Measurements from ENCODE around the gene SWI5. TPM values are rescaled to one million over a fixed set of nuclear protein-coding genes. Genes with fewer than 3 reads are reported as not detected.
A peak's percentile ranks its signal among the peaks of the same experiment; 100 is the strongest.

Gene SWI5
- total RNA-seq, 4 donors from 2014 or later = 7.8 to 20.8 (median 20.8) TPM; not detected in 1

- TF ChIP-seq POLR2AphosphoS5 (IDR thresholded peaks at IDR 0.05) (no peak), EP300 (IDR thresholded peaks at IDR 0.05; ENCODE audit: low read depth) (no peak), POLR2A (IDR thresholded peaks at IDR 0.05) (no peak)
- TF ChIP-seq, protein P1, sequence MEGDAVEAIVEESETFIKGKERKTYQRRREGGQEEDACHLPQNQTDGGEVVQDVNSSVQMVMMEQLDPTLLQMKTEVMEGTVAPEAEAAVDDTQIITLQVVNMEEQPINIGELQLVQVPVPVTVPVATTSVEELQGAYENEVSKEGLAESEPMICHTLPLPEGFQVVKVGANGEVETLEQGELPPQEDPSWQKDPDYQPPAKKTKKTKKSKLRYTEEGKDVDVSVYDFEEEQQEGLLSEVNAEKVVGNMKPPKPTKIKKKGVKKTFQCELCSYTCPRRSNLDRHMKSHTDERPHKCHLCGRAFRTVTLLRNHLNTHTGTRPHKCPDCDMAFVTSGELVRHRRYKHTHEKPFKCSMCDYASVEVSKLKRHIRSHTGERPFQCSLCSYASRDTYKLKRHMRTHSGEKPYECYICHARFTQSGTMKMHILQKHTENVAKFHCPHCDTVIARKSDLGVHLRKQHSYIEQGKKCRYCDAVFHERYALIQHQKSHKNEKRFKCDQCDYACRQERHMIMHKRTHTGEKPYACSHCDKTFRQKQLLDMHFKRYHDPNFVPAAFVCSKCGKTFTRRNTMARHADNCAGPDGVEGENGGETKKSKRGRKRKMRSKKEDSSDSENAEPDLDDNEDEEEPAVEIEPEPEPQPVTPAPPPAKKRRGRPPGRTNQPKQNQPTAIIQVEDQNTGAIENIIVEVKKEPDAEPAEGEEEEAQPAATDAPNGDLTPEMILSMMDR (IDR thresholded peaks at IDR 0.05) = no peak
- intact Hi-C loops (cut with DNase I; ENCODE audit: low total_unique reads) = no loop called here
- no peaks in the 10 kb centered on the region for H3K9me3 ChIP-seq
- no peaks in the 10 kb centered on the region for H3K27me3 ChIP-seq
- no peak overlapping the region for H3K27ac ChIP-seq
- DNase-seq = no peak
- H3K36me3 ChIP-seq = peaks cover 0 to 17% (median 9%) of the 10 kb centered on the region in 4 donors
- no peak overlapping the region for H3K4me3 ChIP-seq
- peaks cover 0 to 15% (median 13%) of the 10 kb centered on the region in 4 donors for H3K4me1 ChIP-seq
- in situ Hi-C loops (cut with MboI; ENCODE audit: low pct_ligation_motif_present in 1 of 4, low pct_unique_long_range_greater_than_20kb in 1 of 4, low sequenced_read_pairs in 3 of 4) = no loop called here
- WGBS, 2 donors (ENCODE audit: low coverage in 1 of 2) = 85 to 100% methylated on average over 1 to 3 of the region's 3 CpGs
These were observed 5.0 kb upstream of the SWI5 start for GRCh38 chr9:128271112-128271511.

- Histone ChIP-seq H3K27ac (no peak overlapping the region), H3K4me3 (no peak overlapping the region), H3K27me3 (no peaks in the 10 kb centered on the region), H3K4me1 (peaks cover 0 to 15% (median 14%) of the 10 kb centered on the region in 4 donors), H3K36me3 (peaks cover 0 to 16% (median 9%) of the 10 kb centered on the region in 4 donors), H3K9me3 (no peaks in the 10 kb centered on the region)
- 70 to 78% methylated on average over 3 to 5 of the region's 5 CpGs for WGBS, 2 donors (ENCODE audit: low coverage in 1 of 2)
- no peak for DNase-seq
- TF ChIP-seq POLR2AphosphoS5 (IDR thresholded peaks at IDR 0.05) (no peak), POLR2A (IDR thresholded peaks at IDR 0.05) (no peak), EP300 (IDR thresholded peaks at IDR 0.05; ENCODE audit: low read depth) (no peak)
- TF ChIP-seq, protein P1 (IDR thresholded peaks at IDR 0.05) = no peak
- intact Hi-C loops (cut with DNase I; ENCODE audit: low total_unique reads) (no loop called here), in situ Hi-C loops (cut with MboI; ENCODE audit: low pct_ligation_motif_present in 1 of 4, low pct_unique_long_range_greater_than_20kb in 1 of 4, low sequenced_read_pairs in 3 of 4) (no loop called here)
These were observed 4.6 kb upstream of the SWI5 start for GRCh38 chr9:128271512-128271911.

DNA sequence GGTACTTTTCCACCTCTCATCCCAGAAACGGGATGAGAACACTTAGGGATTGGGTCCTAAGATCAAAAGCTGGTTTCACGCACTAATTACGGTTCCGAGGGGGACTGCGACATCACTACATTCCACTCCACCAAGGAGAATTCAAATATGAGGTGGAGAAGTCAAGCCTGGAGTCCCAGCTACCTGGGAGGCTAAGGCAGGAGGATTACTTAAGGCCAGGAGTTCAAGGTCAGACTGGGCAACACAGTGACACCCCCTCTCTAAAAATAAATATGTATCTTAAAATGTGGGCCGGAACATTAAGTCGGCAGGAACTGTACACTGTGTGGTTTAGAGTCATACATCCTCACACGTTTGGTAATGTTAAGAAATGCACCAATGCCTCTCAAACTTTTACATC lies 1.8 kb upstream of the SWI5 start:
- no peak for TF ChIP-seq POLR2AphosphoS5 (IDR thresholded peaks at IDR 0.05)
- TF ChIP-seq, protein P1 (IDR thresholded peaks at IDR 0.05) = no peak
- no peak for TF ChIP-seq POLR2A (IDR thresholded peaks at IDR 0.05)
- TF ChIP-seq EP300 (IDR thresholded peaks at IDR 0.05; ENCODE audit: low read depth) = no peak
- Histone ChIP-seq H3K27ac (peak overlapping the region in 1 of 4 donors; percentile 93), H3K27me3 (no peaks in the 10 kb centered on the region), H3K4me1 (peaks cover 10 to 27% (median 25%) of the 10 kb centered on the region in 4 donors), H3K9me3 (no peaks in the 10 kb centered on the region), H3K4me3 (peak overlapping the region in 1 of 4 donors; percentile 93), H3K36me3 (peaks cover 0 to 9% (median 7%) of the 10 kb centered on the region in 4 donors)
- in situ Hi-C loops (cut with MboI; ENCODE audit: low pct_ligation_motif_present in 1 of 4, low pct_unique_long_range_greater_than_20kb in 1 of 4, low sequenced_read_pairs in 3 of 4) = no loop called here
- intact Hi-C loops (cut with DNase I; ENCODE audit: low total_unique reads) = no loop called here
- no peak for DNase-seq
- 72 to 90% methylated on average over 6 to 8 of the region's 8 CpGs for WGBS, 2 donors (ENCODE audit: low coverage in 1 of 2)

DNA sequence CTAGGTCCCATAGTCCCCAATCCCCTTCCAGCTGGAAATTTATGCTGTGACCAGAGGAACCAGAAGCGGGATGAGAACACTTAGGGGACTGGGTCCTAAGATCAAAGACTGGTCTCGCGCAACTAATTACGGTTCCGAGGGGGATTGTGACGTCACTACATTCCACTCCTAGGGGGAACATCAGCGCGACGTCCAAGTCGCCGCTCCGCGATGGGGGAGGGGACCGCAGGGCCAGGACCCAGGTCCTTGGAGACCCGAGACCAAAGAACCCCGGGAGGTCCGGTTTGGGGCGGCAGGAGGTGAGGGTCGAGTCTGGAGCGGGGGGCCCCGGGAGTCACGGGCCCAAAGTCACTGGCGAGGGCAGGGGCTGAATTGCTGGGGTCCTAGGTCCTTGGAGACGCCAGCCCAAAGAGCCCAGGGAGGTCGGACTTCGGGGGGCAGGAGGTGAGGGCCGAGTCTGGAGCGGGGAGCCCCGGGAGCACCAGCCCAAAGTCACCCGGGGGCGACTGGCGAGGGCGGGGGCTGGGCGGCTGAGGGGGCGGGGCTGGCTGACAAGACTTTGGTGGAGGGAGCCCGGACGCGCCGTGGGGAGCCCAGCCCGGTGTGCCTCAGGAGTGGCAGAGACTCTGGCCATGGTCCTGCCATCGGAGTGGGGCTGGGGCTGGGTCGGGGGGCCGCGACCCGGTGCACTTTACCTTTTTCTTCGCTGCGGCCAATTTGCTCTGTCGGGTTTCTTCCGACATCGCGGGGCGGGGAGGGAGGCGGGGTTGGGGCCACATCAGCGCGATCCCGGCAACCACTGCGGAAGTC lies 673 bp upstream of the SWI5 start, which contains the start of gene GOLGA2:
Gene GOLGA2 (minus strand): TSS at position 810 of the 810 bp plus-strand sequence. CDS start 31 bp downstream, at position 779.
- intact Hi-C loops (cut with DNase I; ENCODE audit: low total_unique reads) (no loop called here), in situ Hi-C loops (cut with MboI; ENCODE audit: low pct_ligation_motif_present in 1 of 4, low pct_unique_long_range_greater_than_20kb in 1 of 4, low sequenced_read_pairs in 3 of 4) (no loop called here)
- 3% methylated on average over 51 of the region's 57 CpGs; no CpG with 5 or more reads in 1 of the 2 donors for WGBS, 2 donors (ENCODE audit: low coverage in 1 of 2)

More for the DNA sequence above, 673 bp upstream of the SWI5 start, which contains the start of gene GOLGA2:
- Histone ChIP-seq H3K4me3 (peak within 1 kb of the TSS; percentile 72 to 95 (median 90)), H3K36me3 (peaks cover 0 to 9% (median 7%) of the 10 kb centered on the region in 4 donors), H3K4me1 (peaks cover 10 to 27% (median 25%) of the 10 kb centered on the region in 4 donors), H3K9me3 (no peaks in the 10 kb centered on the region), H3K27me3 (no peaks in the 10 kb centered on the region), H3K27ac (peak within 1 kb of the TSS; percentile 91 to 93 (median 92))
- DNase-seq = peak; percentile 47
- TF ChIP-seq, protein P1 (IDR thresholded peaks at IDR 0.05) = no peak
- no peak for TF ChIP-seq EP300 (IDR thresholded peaks at IDR 0.05; ENCODE audit: low read depth)
- no peak for TF ChIP-seq POLR2AphosphoS5 (IDR thresholded peaks at IDR 0.05)
- TF ChIP-seq POLR2A (IDR thresholded peaks at IDR 0.05) = no peak

All from transverse colon (tissue), 4 donors.